H1 (cell line): ENCODE data around the gene HOTAIR. TPM values are rescaled to one million over a fixed set of nuclear protein-coding genes. Genes with fewer than 3 reads are reported as not detected.

ENCODE experiments used
- BACH1 ChIP-seq: IDR thresholded peaks from 2 replicates; pipeline ENCODE4 v1.6.1; 2012; ENCODE audit warnings: low read length, improper control_type of control experiment
- EZH2 ChIP-seq: fragments of 200-600 bp; sonication (generic); IDR thresholded peaks from 2 replicates; pipeline ENCODE4 v1.7.1; 2012; ENCODE audit warnings: low read depth, mild to moderate bottlenecking, moderate library complexity, low read length, inconsistent platforms; ENCODE audit not compliant: severe bottlenecking
- HDAC6 ChIP-seq: IDR thresholded peaks from one replicate; pipeline ENCODE4 v1.7.1; 2012; ENCODE audit warnings: low read depth, mild to moderate bottlenecking, inconsistent platforms, low read length, moderate library complexity
- JUN ChIP-seq: IDR thresholded peaks from 2 replicates; pipeline ENCODE4 v1.6.1; 2011; ENCODE audit warnings: low read depth, mild to moderate bottlenecking, improper control_type of control experiment, low read length
- JUND ChIP-seq: IDR thresholded peaks from 2 replicates; pipeline ENCODE4 v1.6.1; 2011; ENCODE audit warnings: mild to moderate bottlenecking, improper control_type of control experiment, low read length
- KDM1A ChIP-seq: fragments of 200-600, 300-600 bp; sonication (generic); IDR thresholded peaks from 2 replicates; pipeline ENCODE4 v1.7.1; 2016; ENCODE audit warnings: mild to moderate bottlenecking, low read length, borderline replicate concordance
- POU5F1 ChIP-seq: IDR thresholded peaks from 2 replicates; pipeline ENCODE4 v1.6.1; 2011; ENCODE audit warnings: low read depth, mild to moderate bottlenecking, low read length, moderate library complexity
- RAD21 ChIP-seq, 2 experiments: IDR thresholded peaks in 1 of 2; conservative IDR thresholded peaks in 1 of 2; 2 replicates each; pipeline ENCODE4 v1.6.1; 2011; ENCODE audit warnings: low read depth in 2 of 2, low read length in 2 of 2, improper control_type of control experiment in 1 of 2, inconsistent platforms in 1 of 2, mild to moderate bottlenecking in 1 of 2, moderate library complexity in 1 of 2
- SAP30 ChIP-seq: fragments of 300-600 bp; sonication (generic); IDR thresholded peaks from 2 replicates; pipeline ENCODE4 v1.7.1; 2012; ENCODE audit warnings: low read length, moderate library complexity, mild to moderate bottlenecking, inconsistent platforms; ENCODE audit not compliant: insufficient read depth, insufficient replicate concordance
- SP2 ChIP-seq: IDR thresholded peaks from 2 replicates; pipeline ENCODE4 v1.6.1; 2012; ENCODE audit warnings: mild to moderate bottlenecking, low read length, inconsistent platforms
- SP4 ChIP-seq: IDR thresholded peaks from 2 replicates; pipeline ENCODE4 v1.6.1; 2012; ENCODE audit warnings: low read length, inconsistent platforms
- SUZ12 ChIP-seq: fragments of 200-600 bp; sonication (generic); IDR thresholded peaks from 2 replicates; pipeline ENCODE4 v1.6.1; 2012; ENCODE audit warnings: mild to moderate bottlenecking, inconsistent platforms, low read length, moderate library complexity, mixed read lengths
- TBP ChIP-seq: IDR thresholded peaks from 2 replicates; pipeline ENCODE4 v1.6.1; 2011; ENCODE audit warnings: low read depth, low read length, improper control_type of control experiment
- polyA plus RNA-seq, 7 experiments: library from polyadenylated mRNA; depleted of rRNA in 3 of 7; stranded (reverse) in 5 of 7; unstranded in 2 of 7; fragments of >200 nt in 5 of 7; fragments of 200-250 nt in 2 of 7; gene quantifications; 1 replicate in 5 of 7; 2 replicates in 1 of 7; 4 replicates in 1 of 7; pipeline versions ENCODE4 v1.2.1 to v1.2.3, GENCODE V29; 2011 to 2013; ENCODE audit warnings: missing spikeins in 2 of 7, mixed read lengths in 2 of 7
- total RNA-seq: library from RNA; stranded (reverse); fragmentation: NEBNext Ultra II Directional; extraction: Animal tissue kit (Norgen Biotek cat#: 25700); gene quantifications from 2 replicates; pipeline ENCODE4 v1.2.1, GENCODE V29; 2021
- TF ChIP-seq, protein P1 (sequence below): IDR thresholded peaks from 2 replicates; pipeline ENCODE4 v1.6.1; 2012; ENCODE audit warnings: inconsistent platforms

HOTAIR gene
- total and polyA plus RNA-seq, 2 of the 8 experiments (the other 6 are each of a cell fraction or from before 2014, with no cell fraction given), result not detected

DNA sequence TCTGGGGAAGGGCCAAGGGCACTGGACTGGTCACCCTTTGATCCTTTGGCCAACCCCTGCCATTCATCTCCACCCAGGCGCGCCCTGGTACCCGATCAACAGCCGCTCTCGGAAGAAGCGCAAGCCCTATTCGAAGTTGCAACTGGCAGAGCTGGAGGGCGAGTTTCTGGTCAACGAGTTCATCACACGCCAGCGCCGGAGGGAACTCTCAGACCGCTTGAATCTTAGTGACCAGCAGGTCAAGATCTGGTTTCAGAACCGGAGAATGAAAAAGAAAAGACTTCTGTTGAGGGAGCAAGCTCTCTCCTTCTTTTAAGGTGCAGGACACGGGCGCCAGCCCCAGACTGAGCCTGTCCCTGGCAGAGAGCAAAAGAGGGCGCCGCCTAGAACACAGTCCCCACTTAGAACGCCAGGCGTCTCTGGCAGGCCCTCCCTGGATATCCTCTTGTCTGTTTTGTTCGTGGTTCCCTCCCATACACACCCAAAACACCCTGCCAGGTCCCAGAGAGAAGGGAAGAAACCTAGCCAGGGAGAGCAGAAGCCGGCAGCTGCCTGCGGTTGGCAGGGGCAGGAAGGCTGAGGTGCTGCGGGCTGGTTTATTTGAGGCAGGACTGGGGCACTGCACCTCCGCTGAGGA, 18.4 kb downstream of the HOTAIR start (continued):
- TF ChIP-seq SP2 (no peak), TBP (no peak), SUZ12 (peak; percentile 17), POU5F1 (no peak), EZH2 (peak; percentile 16), KDM1A (no peak), JUND (no peak), RAD21 (IDR thresholded peaks at IDR 0.05 in 1 of 2, conservative IDR thresholded peaks at IDR 0.05 in 1 of 2; ENCODE audit: low read depth in 2 of 2, low read length in 2 of 2) (no peak), HDAC6 (no peak), SP4 (no peak), BACH1 (no peak), JUN (no peak), SAP30 (no peak)
- TF ChIP-seq, protein P1, sequence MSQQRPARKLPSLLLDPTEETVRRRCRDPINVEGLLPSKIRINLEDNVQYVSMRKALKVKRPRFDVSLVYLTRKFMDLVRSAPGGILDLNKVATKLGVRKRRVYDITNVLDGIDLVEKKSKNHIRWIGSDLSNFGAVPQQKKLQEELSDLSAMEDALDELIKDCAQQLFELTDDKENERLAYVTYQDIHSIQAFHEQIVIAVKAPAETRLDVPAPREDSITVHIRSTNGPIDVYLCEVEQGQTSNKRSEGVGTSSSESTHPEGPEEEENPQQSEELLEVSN, result no peak
